Measurements from ENCODE around the gene SPINDOC. TPM values are rescaled to one million over a fixed set of nuclear protein-coding genes. Genes with fewer than 3 reads are reported as not detected.

The SPINDOC gene
- total and polyA plus RNA-seq, 2 donors from 2014 or later: 10.9 to 14.2 TPM

GRCh38 chr11:63869171-63869591, 55.9 kb downstream of the SPINDOC start:
- DNase-seq: peak in 1 of 5 donors; percentile 56

GRCh38 chr11:63869683-63870082, 56.4 kb downstream of the SPINDOC start:
- no peak for DNase-seq
- H3K36me3 ChIP-seq (ENCODE audit: control insufficient read depth in 2 of 3, insufficient read depth in 3 of 3, low read length in 3 of 3): no peaks in the 10 kb centered on the region
- no peak overlapping the region for H3K4me3 ChIP-seq (ENCODE audit: low read length in 3 of 3)
- no peaks in the 10 kb centered on the region for H3K27me3 ChIP-seq (ENCODE audit: control insufficient read depth, insufficient read depth, low read length)
- peak overlapping the region; percentile 27 to 30 for H3K27ac ChIP-seq (ENCODE audit: low read depth in 2 of 2, low read length in 2 of 2)
- no peaks in the 10 kb centered on the region for H3K9me3 ChIP-seq (ENCODE audit: control insufficient read depth in 2 of 3, insufficient read depth in 1 of 3, low read length in 3 of 3)
- peaks cover 5 to 57% (median 46%) of the 10 kb centered on the region in 3 donors for H3K4me1 ChIP-seq (ENCODE audit: control insufficient read depth in 2 of 3, insufficient read depth in 2 of 3, low read depth in 1 of 3, low read length in 3 of 3)
- TF ChIP-seq, protein P1, sequence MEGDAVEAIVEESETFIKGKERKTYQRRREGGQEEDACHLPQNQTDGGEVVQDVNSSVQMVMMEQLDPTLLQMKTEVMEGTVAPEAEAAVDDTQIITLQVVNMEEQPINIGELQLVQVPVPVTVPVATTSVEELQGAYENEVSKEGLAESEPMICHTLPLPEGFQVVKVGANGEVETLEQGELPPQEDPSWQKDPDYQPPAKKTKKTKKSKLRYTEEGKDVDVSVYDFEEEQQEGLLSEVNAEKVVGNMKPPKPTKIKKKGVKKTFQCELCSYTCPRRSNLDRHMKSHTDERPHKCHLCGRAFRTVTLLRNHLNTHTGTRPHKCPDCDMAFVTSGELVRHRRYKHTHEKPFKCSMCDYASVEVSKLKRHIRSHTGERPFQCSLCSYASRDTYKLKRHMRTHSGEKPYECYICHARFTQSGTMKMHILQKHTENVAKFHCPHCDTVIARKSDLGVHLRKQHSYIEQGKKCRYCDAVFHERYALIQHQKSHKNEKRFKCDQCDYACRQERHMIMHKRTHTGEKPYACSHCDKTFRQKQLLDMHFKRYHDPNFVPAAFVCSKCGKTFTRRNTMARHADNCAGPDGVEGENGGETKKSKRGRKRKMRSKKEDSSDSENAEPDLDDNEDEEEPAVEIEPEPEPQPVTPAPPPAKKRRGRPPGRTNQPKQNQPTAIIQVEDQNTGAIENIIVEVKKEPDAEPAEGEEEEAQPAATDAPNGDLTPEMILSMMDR (IDR thresholded peaks at IDR 0.05; ENCODE audit: borderline replicate concordance, extremely low read depth, insufficient read depth): no peak
- H3K9ac ChIP-seq (ENCODE audit: low read length in 3 of 3): peak overlapping the region in 1 of 3 donors; percentile 27
- FAIRE-seq: no peak
- intact Hi-C loops (cut with DNase I): no loop called here

More at GRCh38 chr11:63869171-63869591, 55.9 kb downstream of the SPINDOC start:
- no peak for FAIRE-seq
- intact Hi-C loops (cut with DNase I): no loop called here
- Histone ChIP-seq H3K9ac (ENCODE audit: low read length in 3 of 3) (peak overlapping the region in 1 of 3 donors; percentile 27), H3K36me3 (ENCODE audit: control insufficient read depth in 2 of 3, insufficient read depth in 3 of 3, low read length in 3 of 3) (no peaks in the 10 kb centered on the region), H3K27me3 (ENCODE audit: control insufficient read depth, insufficient read depth, low read length) (no peaks in the 10 kb centered on the region), H3K9me3 (ENCODE audit: control insufficient read depth in 2 of 3, insufficient read depth in 1 of 3, low read length in 3 of 3) (no peaks in the 10 kb centered on the region), H3K27ac (ENCODE audit: low read depth in 2 of 2, low read length in 2 of 2) (peak overlapping the region; percentile 22 to 30), H3K4me3 (ENCODE audit: low read length in 3 of 3) (no peak overlapping the region), H3K4me1 (ENCODE audit: control insufficient read depth in 2 of 3, insufficient read depth in 2 of 3, low read depth in 1 of 3, low read length in 3 of 3) (peaks cover 5 to 52% (median 41%) of the 10 kb centered on the region in 3 donors)
- TF ChIP-seq, protein P1 (IDR thresholded peaks at IDR 0.05; ENCODE audit: borderline replicate concordance, extremely low read depth, insufficient read depth): no peak

DNA sequence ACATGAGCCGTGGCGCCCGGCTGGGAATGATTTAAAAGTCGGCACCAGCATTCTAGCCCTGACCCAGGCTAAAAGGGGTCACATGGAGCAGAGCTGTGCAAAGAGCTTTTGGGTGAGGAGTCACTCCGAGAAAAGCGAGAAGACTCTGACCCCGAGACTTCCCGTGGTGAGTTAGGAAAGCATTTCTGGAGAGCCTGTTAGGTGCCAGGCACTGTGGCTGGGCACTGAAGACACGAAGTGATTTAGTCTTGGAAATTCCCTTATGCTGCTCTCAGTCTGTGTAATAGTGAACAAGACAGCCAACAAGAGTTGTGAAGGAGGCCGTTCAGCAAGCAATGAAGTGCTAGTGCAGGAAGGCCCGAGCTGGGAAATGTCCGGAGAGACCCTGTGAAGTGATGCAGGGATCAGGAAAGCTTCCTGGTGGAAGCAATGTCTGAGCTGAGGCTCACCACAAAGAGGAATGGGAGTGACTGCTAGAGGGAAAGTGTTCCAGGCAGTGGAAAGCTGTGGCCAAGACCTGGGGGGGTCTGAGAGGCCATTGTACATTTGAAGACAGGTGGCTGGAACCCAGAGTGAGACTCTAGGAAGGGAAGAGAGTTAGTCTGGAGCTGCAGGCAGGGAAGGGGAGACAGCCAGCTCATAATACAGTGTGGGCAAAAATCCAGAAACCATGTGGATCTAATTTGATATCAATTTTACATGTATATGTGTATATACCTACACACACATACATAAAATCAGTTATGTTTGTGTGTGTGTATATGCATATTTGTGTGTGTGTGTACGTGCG, 57.3 kb downstream of the SPINDOC start:
- DNase-seq (peak in 1 of 5 donors; percentile 45), FAIRE-seq (no peak)
- TF ChIP-seq, protein P1 (IDR thresholded peaks at IDR 0.05; ENCODE audit: borderline replicate concordance, extremely low read depth, insufficient read depth): no peak
- peak overlapping the region in 1 of 2 donors; percentile 34 for H3K27ac ChIP-seq (ENCODE audit: low read depth in 2 of 2, low read length in 2 of 2)
- no peaks in the 10 kb centered on the region for H3K36me3 ChIP-seq (ENCODE audit: control insufficient read depth in 2 of 3, insufficient read depth in 3 of 3, low read length in 3 of 3)
- H3K4me1 ChIP-seq (ENCODE audit: control insufficient read depth in 2 of 3, insufficient read depth in 2 of 3, low read depth in 1 of 3, low read length in 3 of 3): peaks cover 5 to 56% (median 47%) of the 10 kb centered on the region in 3 donors
- H3K4me3 ChIP-seq (ENCODE audit: low read length in 3 of 3): no peak overlapping the region
- no peak overlapping the region for H3K9ac ChIP-seq (ENCODE audit: low read length in 3 of 3)
- no peaks in the 10 kb centered on the region for H3K27me3 ChIP-seq (ENCODE audit: control insufficient read depth, insufficient read depth, low read length)
- intact Hi-C loops (cut with DNase I): no loop called here
- no peaks in the 10 kb centered on the region for H3K9me3 ChIP-seq (ENCODE audit: control insufficient read depth in 2 of 3, insufficient read depth in 1 of 3, low read length in 3 of 3)
